Right cardiac atrium (tissue), 5 donors: ENCODE results near the gene C2. TPM values are rescaled to one million over a fixed set of nuclear protein-coding genes. Genes with fewer than 3 reads are reported as not detected.

Experiments used
- ATAC-seq, 2 donors: fragments of 200-7000 bp; cut with Tn5 transposase; one replicate each; pipeline versions ENCODE4 v1.8.0 to v1.9.1; 2020; ENCODE audit warnings: moderate library complexity in 2 of 2, mild to moderate bottlenecking in 1 of 2
- DNase-seq, 3 donors: peaks; one replicate each; pipeline ENCODE4 v3.0.0-alpha.2; 2020
- H3K27ac ChIP-seq: one replicate; pipeline ENCODE4 v1.5.1; 2013; ENCODE audit warnings: mild to moderate bottlenecking, low read length, control low read depth, moderate library complexity
- H3K27me3 ChIP-seq: one replicate; pipeline ENCODE4 v1.6.1; 2013; ENCODE audit not compliant: control insufficient read depth, insufficient read depth
- H3K4me1 ChIP-seq: one replicate; pipeline ENCODE4 v1.6.1; 2013; ENCODE audit warnings: low read length; ENCODE audit not compliant: control insufficient read depth, insufficient read depth
- H3K4me3 ChIP-seq: one replicate; pipeline ENCODE4 v1.5.1; 2013; ENCODE audit warnings: low read length, control low read depth
- H3K9me3 ChIP-seq: one replicate; pipeline ENCODE4 v1.6.1; 2013; ENCODE audit warnings: low read length; ENCODE audit not compliant: control insufficient read depth
- WGBS: extraction: QIAGEN DNeasy Blood & Tissue Kit; methylation state at CpG from one replicate; pipeline ENCODE4 v1.1.7; 2013; 5-methylcytosine and 5-hydroxymethylcytosine counted together
- intact Hi-C, 4 donors: fragments of 100-400 bp; cut with DNase I; formaldehyde crosslinking; loops; one replicate each; pipeline versions ENCODE4 v1.11.0 to v1.14.0; 2022 to 2023
- polyA plus RNA-seq: library from polyadenylated mRNA; stranded (reverse); fragments of 200-250 nt; gene quantifications from one replicate; pipeline ENCODE4 v1.2.3, GENCODE V29; 2013
- total RNA-seq, 4 donors: library from RNA; stranded (reverse); fragmentation: NEBNext Ultra II Directional; extraction: Animal tissue kit (Norgen Biotek cat#: 25700); gene quantifications; one replicate each; pipeline ENCODE4 v1.2.1, GENCODE V29; 2021
- donor health status: healthy with polysubstance abuse.
- donor health status: DM: no; HTN: yes; CAD: no.
- donor health status: DM: no; HTN: no; CAD: no.
- donor health status: DM: no; HTN: yes; CAD: no; lungs with severe emphysema.
- donor health status: DM: yes; HTN: yes; CAD: no.

Gene C2
- total and polyA plus RNA-seq, 5 donors, result 3.0 to 19.8 (median 11.4) TPM

DNA sequence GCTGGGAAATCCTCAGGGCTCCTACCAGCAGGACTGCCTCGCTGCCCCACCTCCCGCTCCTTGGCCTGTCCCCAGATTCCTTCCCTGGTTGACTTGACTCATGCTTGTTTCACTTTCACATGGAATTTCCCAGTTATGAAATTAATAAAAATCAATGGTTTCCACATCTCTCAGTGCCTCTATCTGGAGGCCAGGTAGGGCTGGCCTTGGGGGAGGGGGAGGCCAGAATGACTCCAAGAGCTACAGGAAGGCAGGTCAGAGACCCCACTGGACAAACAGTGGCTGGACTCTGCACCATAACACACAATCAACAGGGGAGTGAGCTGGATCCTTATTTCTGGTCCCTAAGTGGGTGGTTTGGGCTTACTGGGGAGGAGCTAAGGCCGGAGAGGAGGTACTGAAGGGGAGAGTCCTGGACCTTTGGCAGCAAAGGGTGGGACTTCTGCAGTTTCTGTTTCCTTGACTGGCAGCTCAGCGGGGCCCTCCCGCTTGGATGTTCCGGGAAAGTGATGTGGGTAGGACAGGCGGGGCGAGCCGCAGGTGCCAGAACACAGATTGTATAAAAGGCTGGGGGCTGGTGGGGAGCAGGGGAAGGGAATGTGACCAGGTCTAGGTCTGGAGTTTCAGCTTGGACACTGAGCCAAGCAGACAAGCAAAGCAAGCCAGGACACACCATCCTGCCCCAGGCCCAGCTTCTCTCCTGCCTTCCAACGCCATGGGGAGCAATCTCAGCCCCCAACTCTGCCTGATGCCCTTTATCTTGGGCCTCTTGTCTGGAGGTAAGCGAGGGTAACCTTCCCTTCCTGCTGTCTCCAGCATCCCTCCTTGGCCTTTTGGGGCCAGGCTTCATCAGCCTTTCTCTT, 18.2 kb downstream of the C2 start, which contains the start of gene CFB:
CFB (plus strand) TSS at position 589 of the 863 bp plus-strand sequence; CDS start at position 716, 127 bp downstream.
- ATAC-seq (peak; percentile 92 to 93), DNase-seq (peak; percentile 88 to 94 (median 90))
- WGBS, result 36% methylated on average over 11 of the region's 11 CpGs
- no peak within 1 kb of the TSS for H3K4me3 ChIP-seq
- H3K27me3 ChIP-seq, result no peaks in the 10 kb centered on the region
- intact Hi-C loops, result no loop called here
- no peaks in the 10 kb centered on the region for H3K4me1 ChIP-seq
- no peaks in the 10 kb centered on the region for H3K9me3 ChIP-seq
- peak within 1 kb of the TSS; percentile 61 for H3K27ac ChIP-seq

DNA sequence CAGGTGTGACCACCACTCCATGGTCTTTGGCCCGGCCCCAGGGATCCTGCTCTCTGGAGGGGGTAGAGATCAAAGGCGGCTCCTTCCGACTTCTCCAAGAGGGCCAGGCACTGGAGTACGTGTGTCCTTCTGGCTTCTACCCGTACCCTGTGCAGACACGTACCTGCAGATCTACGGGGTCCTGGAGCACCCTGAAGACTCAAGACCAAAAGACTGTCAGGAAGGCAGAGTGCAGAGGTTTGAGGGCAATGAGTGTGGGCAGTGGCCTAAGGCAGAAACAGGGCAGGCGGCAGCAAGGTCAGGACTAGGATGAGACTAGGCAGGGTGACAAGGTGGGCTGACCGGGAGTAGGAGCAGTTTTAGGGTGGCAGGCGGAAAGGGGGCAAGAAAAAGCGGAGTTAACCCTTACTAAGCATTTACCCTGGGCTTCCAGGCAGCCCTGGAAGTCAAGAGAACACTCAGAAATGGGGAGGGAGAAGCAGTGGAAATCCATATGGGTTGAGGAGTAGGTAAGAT, 18.9 kb downstream of the C2 start:
- Histone ChIP-seq H3K9me3 (no peaks in the 10 kb centered on the region), H3K27me3 (no peaks in the 10 kb centered on the region), H3K4me1 (no peaks in the 10 kb centered on the region), H3K27ac (peak overlapping the region; percentile 61), H3K4me3 (no peak overlapping the region)
- no peak for DNase-seq
- 80% methylated on average over 11 of the region's 11 CpGs for WGBS
- ATAC-seq, result no peak
- intact Hi-C loops, result no loop called here

DNA sequence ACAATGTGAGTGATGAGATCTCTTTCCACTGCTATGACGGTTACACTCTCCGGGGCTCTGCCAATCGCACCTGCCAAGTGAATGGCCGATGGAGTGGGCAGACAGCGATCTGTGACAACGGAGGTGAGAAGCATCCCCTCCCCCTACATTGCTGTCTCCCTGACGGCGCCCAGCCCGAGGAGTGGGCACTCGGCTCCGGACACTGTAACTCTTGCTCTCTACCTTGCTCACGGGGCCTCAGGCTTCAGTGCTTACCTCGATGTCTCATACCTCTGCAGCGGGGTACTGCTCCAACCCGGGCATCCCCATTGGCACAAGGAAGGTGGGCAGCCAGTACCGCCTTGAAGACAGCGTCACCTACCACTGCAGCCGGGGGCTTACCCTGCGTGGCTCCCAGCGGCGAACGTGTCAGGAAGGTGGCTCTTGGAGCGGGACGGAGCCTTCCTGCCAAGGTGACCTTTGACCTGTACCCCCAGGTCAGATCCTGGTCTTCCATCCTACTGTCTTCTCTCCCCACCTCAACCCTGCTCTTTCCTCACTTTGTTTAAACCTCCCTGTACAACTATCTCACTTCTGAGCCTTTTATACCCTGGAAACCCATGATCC, 19.7 kb downstream of the C2 start:
- H3K4me3 ChIP-seq, result no peak overlapping the region
- no peak for DNase-seq
- H3K9me3 ChIP-seq, result no peaks in the 10 kb centered on the region
- H3K27ac ChIP-seq, result no peak overlapping the region
- H3K4me1 ChIP-seq, result no peaks in the 10 kb centered on the region
- WGBS, result 82% methylated on average over 24 of the region's 24 CpGs
- no peak for ATAC-seq
- no peaks in the 10 kb centered on the region for H3K27me3 ChIP-seq
- intact Hi-C loops, result no loop called here

GRCh38 chr6:31947864-31948263, 20.3 kb downstream of the C2 start:
- Histone ChIP-seq H3K4me1 (no peaks in the 10 kb centered on the region), H3K27ac (no peak overlapping the region), H3K27me3 (no peaks in the 10 kb centered on the region), H3K4me3 (no peak overlapping the region), H3K9me3 (no peaks in the 10 kb centered on the region)
- no peak for ATAC-seq
- no peak for DNase-seq
- intact Hi-C loops, result no loop called here
- 88% methylated on average over 4 of the region's 4 CpGs for WGBS

- H3K27me3 ChIP-seq, result no peaks in the 10 kb centered on the region
- 79% methylated on average over 5 of the region's 5 CpGs for whole genome bisulfite sequencing
- no peak overlapping the region for H3K4me3 ChIP-seq
- no peaks in the 10 kb centered on the region for H3K9me3 ChIP-seq
- ATAC-seq (no peak), DNase-seq (no peak)
- no peak overlapping the region for H3K27ac ChIP-seq
- no peaks in the 10 kb centered on the region for H3K4me1 ChIP-seq
- intact Hi-C loops, result no loop called here
Observed at GRCh38 chr6:31948306-31948705, 20.8 kb downstream of the C2 start.

DNA sequence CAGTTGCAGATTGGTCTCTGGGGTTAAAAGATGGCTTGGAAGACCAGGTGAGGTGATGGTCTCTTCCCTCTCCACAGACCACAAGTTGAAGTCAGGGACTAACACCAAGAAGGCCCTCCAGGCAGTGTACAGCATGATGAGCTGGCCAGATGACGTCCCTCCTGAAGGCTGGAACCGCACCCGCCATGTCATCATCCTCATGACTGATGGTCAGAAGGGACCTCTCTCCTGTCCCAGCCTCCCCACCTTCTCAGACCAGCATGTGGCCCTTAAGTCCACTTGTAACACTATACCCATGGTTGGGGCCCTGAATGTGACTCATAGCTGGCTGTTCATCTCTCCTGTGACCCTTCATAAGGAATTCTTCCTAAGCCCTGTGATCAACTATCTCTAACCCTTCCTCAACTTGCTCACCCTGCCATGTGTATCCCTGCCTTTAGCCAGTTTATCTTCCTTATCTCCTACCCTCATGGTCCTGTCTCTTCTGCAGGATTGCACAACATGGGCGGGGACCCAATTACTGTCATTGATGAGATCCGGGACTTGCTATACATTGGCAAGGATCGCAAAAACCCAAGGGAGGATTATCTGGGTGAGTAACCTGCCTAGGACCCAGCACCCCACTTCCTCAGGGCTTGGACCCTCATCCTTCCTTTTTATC, 21.4 kb downstream of the C2 start:
- WGBS, result 85% methylated on average over 6 of the region's 6 CpGs
- DNase-seq (no peak), ATAC-seq (no peak)
- Histone ChIP-seq H3K9me3 (no peaks in the 10 kb centered on the region), H3K27me3 (no peaks in the 10 kb centered on the region), H3K4me3 (no peak overlapping the region), H3K4me1 (no peaks in the 10 kb centered on the region), H3K27ac (no peak overlapping the region)
- intact Hi-C loops, result no loop called here

GRCh38 chr6:31949926-31950548, 22.5 kb downstream of the C2 start:
- ATAC-seq (no peak), DNase-seq (no peak)
- WGBS, result 82% methylated on average over 7 of the region's 7 CpGs
- Histone ChIP-seq H3K4me3 (no peak overlapping the region), H3K4me1 (no peaks in the 10 kb centered on the region), H3K9me3 (no peaks in the 10 kb centered on the region), H3K27ac (no peak overlapping the region), H3K27me3 (no peaks in the 10 kb centered on the region)
- intact Hi-C loops, result loop anchor here (5.0 to 10.0 kb wide), 4 partner anchors 45 to 268 kb away; partner anchors contain the start of genes LY6G5C (in 3 of the 4), ZBTB12 (in 2 of the 4) and EHMT2 (in 1 of the 4)

GRCh38 chr6:31952140-31952805, 24.8 kb downstream of the C2 start:
- intact Hi-C loops, result loop anchor here (5.0 to 10.0 kb wide), 4 partner anchors 47 to 270 kb away; partner anchors contain the start of genes LY6G5C (in 3 of the 4), ZBTB12 (in 2 of the 4) and EHMT2 (in 1 of the 4)
- no peaks in the 10 kb centered on the region for H3K4me1 ChIP-seq
- ATAC-seq, result peak; percentile 52 to 63

DNA sequence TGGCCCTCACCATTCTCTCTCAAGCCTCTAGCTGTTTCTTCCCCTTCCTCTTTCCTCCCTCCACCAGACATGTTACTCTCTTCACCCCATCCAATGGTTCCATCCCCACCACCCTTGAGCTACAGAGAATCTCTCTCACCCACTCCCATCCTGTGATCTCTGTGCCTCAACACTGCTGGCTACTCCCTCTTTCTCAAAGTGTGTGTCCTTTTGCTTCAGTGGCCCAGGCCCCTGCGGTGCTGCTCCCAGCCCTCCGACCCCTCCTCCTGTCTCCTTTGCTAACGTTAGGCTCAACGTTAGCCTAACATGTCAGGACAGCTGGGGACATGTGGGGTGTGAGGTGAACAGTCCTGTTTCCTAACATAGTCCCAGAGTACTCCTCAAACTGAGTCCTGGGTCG, 25.4 kb downstream of the C2 start:
- intact Hi-C loops, result loop anchor here (5.0 to 10.0 kb wide), 4 partner anchors 48 to 271 kb away; partner anchors contain the start of genes LY6G5C (in 3 of the 4), ZBTB12 (in 2 of the 4) and EHMT2 (in 1 of the 4)
- DNase-seq (no peak), ATAC-seq (no peak)
- Histone ChIP-seq H3K27ac (no peak overlapping the region), H3K4me1 (no peaks in the 10 kb centered on the region), H3K4me3 (no peak overlapping the region), H3K27me3 (no peaks in the 10 kb centered on the region), H3K9me3 (no peaks in the 10 kb centered on the region)
- 69% methylated on average over 5 of the region's 5 CpGs for WGBS

More at GRCh38 chr6:31952140-31952805, 24.8 kb downstream of the C2 start:
- no peak overlapping the region for H3K27ac ChIP-seq
- no peaks in the 10 kb centered on the region for H3K27me3 ChIP-seq
- no peaks in the 10 kb centered on the region for H3K9me3 ChIP-seq
- no peak overlapping the region for H3K4me3 ChIP-seq
- DNase-seq, result peak; percentile 62 to 89 (median 85)
- 56% methylated on average over 5 of the region's 5 CpGs for WGBS

GRCh38 chr6:31954511-31954910, 27.0 kb downstream of the C2 start:
- Histone ChIP-seq H3K27ac (no peak overlapping the region), H3K4me1 (no peaks in the 10 kb centered on the region), H3K9me3 (no peaks in the 10 kb centered on the region), H3K4me3 (no peak overlapping the region), H3K27me3 (no peaks in the 10 kb centered on the region)
- ATAC-seq (no peak), DNase-seq (no peak)
- intact Hi-C loops, result loop anchor here (5.0 to 10.0 kb wide), 4 partner anchors 50 to 272 kb away; partner anchors contain the start of genes LY6G5C (in 3 of the 4), ZBTB12 (in 2 of the 4) and EHMT2 (in 1 of the 4)
- WGBS, result 97% methylated on average over 28 of the region's 28 CpGs
